ENCODE measurements around the gene TTPAL. TPM values are rescaled to one million over a fixed set of nuclear protein-coding genes. Genes with fewer than 3 reads are reported as not detected.

The TTPAL gene
- total and polyA plus RNA-seq, 2 donors (not counting 3 experiments of a cell fraction or from before 2014, with no cell fraction given): 4.0 to 8.0 TPM

DNA sequence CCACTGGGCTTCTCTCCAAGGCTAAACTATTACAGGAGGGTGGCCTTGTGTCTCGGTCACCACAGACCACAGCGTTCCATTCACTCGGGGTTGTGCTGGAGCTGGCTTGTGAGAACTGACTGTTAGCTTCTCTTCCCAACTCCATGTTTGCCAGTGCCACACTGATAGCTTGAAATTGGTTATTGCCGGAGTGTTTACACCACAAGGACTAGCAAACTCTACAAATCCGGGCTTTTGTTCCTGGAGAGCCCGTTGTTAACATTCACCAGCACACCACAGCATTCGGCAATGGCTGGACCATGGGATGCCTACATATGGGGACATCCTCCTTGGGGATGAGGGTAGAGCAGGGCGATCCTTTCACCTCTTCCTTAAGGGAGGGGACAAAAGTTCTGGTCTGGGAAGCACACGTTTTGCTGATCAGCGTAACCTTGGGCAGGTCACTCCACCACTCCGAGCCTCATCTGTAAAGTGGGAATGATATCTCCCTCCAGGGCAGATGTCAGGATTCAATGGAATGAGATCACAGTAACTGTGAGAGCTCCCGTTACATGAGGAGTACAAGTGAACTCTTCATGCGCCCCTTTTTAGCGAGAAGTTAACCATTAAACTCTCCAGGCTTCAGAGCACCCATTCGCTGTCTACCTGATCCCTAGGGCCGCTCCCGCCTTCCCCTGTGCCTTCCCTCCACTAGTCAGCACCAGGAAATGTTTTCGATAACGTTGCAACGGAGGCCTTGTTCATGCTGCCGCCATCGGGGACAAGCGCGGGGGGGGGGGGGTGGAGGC, 41.7 kb upstream of the TTPAL start:
- Histone ChIP-seq H3K9me3 (replicated peaks; ENCODE audit: control insufficient read depth, insufficient read depth, low read length) (no peaks in the 10 kb centered on the region), H3K4me2 (ENCODE audit: insufficient read depth, low read length) (no peak overlapping the region), H3K9ac (replicated peaks; ENCODE audit: extremely low read depth, insufficient read depth, low read length) (no peak overlapping the region), H3K27me3 (ENCODE audit: control insufficient read depth in 2 of 2, insufficient read depth in 2 of 2, low read length in 2 of 2) (peaks cover 2 to 3% of the 10 kb centered on the region in 2 experiments), H4K20me1 (replicated peaks; ENCODE audit: control insufficient read depth, extremely low read depth, insufficient read depth, low read length) (no peaks in the 10 kb centered on the region), H2AFZ (ENCODE audit: low read depth, low read length) (no peak overlapping the region), H3K27ac (ENCODE audit: insufficient read depth, low read depth, low read length) (no peak overlapping the region), H3K79me2 (ENCODE audit: control insufficient read depth, insufficient read depth, low read length) (no peaks in the 10 kb centered on the region), H3K4me1 (ENCODE audit: control insufficient read depth, extremely low read depth, insufficient read depth, low read length) (no peaks in the 10 kb centered on the region), H3K9me1 (replicated peaks; ENCODE audit: control insufficient read depth, extremely low read depth, insufficient read depth, low read length) (no peaks in the 10 kb centered on the region), H3K36me3 (ENCODE audit: control insufficient read depth in 2 of 2, extremely low read depth in 1 of 2, insufficient read depth in 2 of 2, low read length in 2 of 2) (no peaks in the 10 kb centered on the region), H3K4me3 (replicated peaks in 1 of 3; ENCODE audit: insufficient read depth in 1 of 3, low read depth in 1 of 3, low read length in 3 of 3) (no peak overlapping the region)
- TF ChIP-seq POLR2A (IDR thresholded peaks at IDR 0.05; ENCODE audit: low read depth, low read length) (no peak), POLR2AphosphoS5 (IDR thresholded peaks at IDR 0.05; ENCODE audit: insufficient read depth, low read depth, low read length) (no peak), JUN (IDR thresholded peaks at IDR 0.05; ENCODE audit: borderline replicate concordance, insufficient read depth, insufficient read length, low read depth) (no peak), EZH2 (IDR thresholded peaks at IDR 0.05; ENCODE audit: borderline replicate concordance, low read depth, low read length, severe bottlenecking) (no peak), MYC (IDR thresholded peaks at IDR 0.05; ENCODE audit: low read depth, low read length) (no peak), FOS (IDR thresholded peaks at IDR 0.05; ENCODE audit: borderline replicate concordance, insufficient read depth, low read length) (no peak), GATA2 (IDR thresholded peaks at IDR 0.05; ENCODE audit: insufficient read depth, insufficient read length, low read depth, low read length) (no peak)
- TF ChIP-seq, protein P1, sequence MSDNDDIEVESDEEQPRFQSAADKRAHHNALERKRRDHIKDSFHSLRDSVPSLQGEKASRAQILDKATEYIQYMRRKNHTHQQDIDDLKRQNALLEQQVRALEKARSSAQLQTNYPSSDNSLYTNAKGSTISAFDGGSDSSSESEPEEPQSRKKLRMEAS (IDR thresholded peaks at IDR 0.05; ENCODE audit: insufficient read depth, insufficient read length): no peak
- TF ChIP-seq, protein P2, sequence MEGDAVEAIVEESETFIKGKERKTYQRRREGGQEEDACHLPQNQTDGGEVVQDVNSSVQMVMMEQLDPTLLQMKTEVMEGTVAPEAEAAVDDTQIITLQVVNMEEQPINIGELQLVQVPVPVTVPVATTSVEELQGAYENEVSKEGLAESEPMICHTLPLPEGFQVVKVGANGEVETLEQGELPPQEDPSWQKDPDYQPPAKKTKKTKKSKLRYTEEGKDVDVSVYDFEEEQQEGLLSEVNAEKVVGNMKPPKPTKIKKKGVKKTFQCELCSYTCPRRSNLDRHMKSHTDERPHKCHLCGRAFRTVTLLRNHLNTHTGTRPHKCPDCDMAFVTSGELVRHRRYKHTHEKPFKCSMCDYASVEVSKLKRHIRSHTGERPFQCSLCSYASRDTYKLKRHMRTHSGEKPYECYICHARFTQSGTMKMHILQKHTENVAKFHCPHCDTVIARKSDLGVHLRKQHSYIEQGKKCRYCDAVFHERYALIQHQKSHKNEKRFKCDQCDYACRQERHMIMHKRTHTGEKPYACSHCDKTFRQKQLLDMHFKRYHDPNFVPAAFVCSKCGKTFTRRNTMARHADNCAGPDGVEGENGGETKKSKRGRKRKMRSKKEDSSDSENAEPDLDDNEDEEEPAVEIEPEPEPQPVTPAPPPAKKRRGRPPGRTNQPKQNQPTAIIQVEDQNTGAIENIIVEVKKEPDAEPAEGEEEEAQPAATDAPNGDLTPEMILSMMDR (IDR thresholded peaks at IDR 0.05; ENCODE audit: extremely low read depth in 1 of 2, insufficient read depth in 1 of 2, low read depth in 1 of 2, low read length in 2 of 2): no peak
- intact Hi-C loops (cut with micrococcal nuclease): no loop called here
- ChIA-PET CTCF (no interaction called here), POLR2A (no interaction called here)
- dilution Hi-C loops (cut with MboI; ENCODE audit: extremely low pct_ligation_motif_present, low sequenced_read_pairs): no loop called here
- BruUV-seq (replicated peaks): no TSS peak
- DNase-seq (ENCODE audit: low read depth, low spot score) (no peak), FAIRE-seq (no peak)

All from endothelial cell of umbilical vein (primary cell).